Suprapubic skin (tissue), 4 donors: Measurements from ENCODE around the gene SPOCK1. TPM values are rescaled to one million over a fixed set of nuclear protein-coding genes. Genes with fewer than 3 reads are reported as not detected.
A peak's percentile ranks its signal among the peaks of the same experiment; 100 is the strongest.
"Not testable (repeated sequence)": the region's sequence is repeated elsewhere in the genome, so short reads cannot be mapped to it uniquely, and the experiment has no call there.

ENCODE experiments used
- DNase-seq, 2 donors: peaks; one replicate each; pipeline ENCODE4 v3.0.0-alpha.2; 2019; ENCODE audit warnings: low spot score in 2 of 2
- H3K27ac ChIP-seq: fragments of 200-600 bp; sonication (generic); one replicate; pipeline ENCODE4 v1.5.1; 2019
- H3K27me3 ChIP-seq: fragments of 200-600 bp; sonication (generic); one replicate; pipeline ENCODE4 v1.5.1; 2019
- H3K36me3 ChIP-seq: fragments of 200-600 bp; sonication (generic); one replicate; pipeline ENCODE4 v1.5.1; 2019
- H3K4me1 ChIP-seq: fragments of 200-600 bp; sonication (generic); one replicate; pipeline ENCODE4 v1.5.1; 2019
- H3K4me3 ChIP-seq: fragments of 200-600 bp; sonication (generic); one replicate; pipeline ENCODE4 v1.5.1; 2019; ENCODE audit warnings: mild to moderate bottlenecking
- H3K9me3 ChIP-seq: fragments of 200-600 bp; sonication (generic); one replicate; pipeline ENCODE4 v1.5.1; 2019
- EP300 ChIP-seq: sonication (generic); formaldehyde crosslinking; IDR thresholded peaks from one replicate; pipeline ENCODE4 v1.6.1; 2017; ENCODE audit warnings: antibody characterized with exemption
- POLR2A ChIP-seq, 2 donors: fragments of 450-650 bp; IDR thresholded peaks; one replicate each; pipeline ENCODE4 v1.6.1; 2017; ENCODE audit warnings: antibody characterized with exemption in 2 of 2, mild to moderate bottlenecking in 2 of 2, moderate library complexity in 2 of 2
- POLR2AphosphoS5 ChIP-seq, 3 donors: sonication (generic); formaldehyde crosslinking; IDR thresholded peaks; one replicate each; pipeline ENCODE4 v1.6.1; 2017; ENCODE audit warnings: antibody characterized with exemption in 3 of 3
- WGBS: methylation state at CpG from one replicate; pipeline ENCODE4 v1.1.5; 2018; 5-methylcytosine and 5-hydroxymethylcytosine counted together
- total RNA-seq, 4 donors: library from RNA; depleted of rRNA; stranded (reverse); fragments of >200 nt; gene quantifications; one replicate each; pipeline ENCODE4 v1.1.0, GENCODE V29; 2016
- TF ChIP-seq, protein P1 (sequence below), 2 donors: fragments of 200-600 bp in 1 of 2; fragments of 450-650 bp in 1 of 2; sonication (generic) in 1 of 2; IDR thresholded peaks; one replicate each; pipeline ENCODE4 v1.5.1; 2016 to 2019; ENCODE audit warnings: antibody characterized with exemption in 2 of 2, mild to moderate bottlenecking in 1 of 2, moderate library complexity in 1 of 2

Gene SPOCK1
- total RNA-seq, 4 donors from 2014 or later = 3.9 to 11.6 (median 5.4) TPM

DNA sequence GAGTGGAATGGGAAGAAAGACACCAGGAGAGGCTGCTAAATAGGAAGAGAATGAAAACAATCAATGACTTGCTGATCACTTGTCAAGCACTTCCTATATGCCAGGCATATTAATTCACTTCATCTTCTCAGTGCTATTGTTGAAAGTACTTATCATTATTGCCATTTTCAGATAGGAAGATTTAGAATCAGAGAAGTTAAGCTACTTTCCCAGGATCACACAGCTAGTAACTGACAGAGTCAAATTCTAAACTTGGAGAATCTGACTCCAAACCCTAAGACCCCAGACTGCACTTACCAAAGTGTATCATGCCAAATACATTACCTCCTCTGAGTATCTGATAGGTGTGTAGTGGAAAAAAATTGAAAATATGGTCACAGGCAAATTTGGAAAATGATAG lies 236.3 kb downstream of the SPOCK1 start:
- DNase-seq = no peak
- TF ChIP-seq POLR2AphosphoS5 (IDR thresholded peaks at IDR 0.05) (no peak), POLR2A (IDR thresholded peaks at IDR 0.05) (no peak), EP300 (no peak)
- TF ChIP-seq, protein P1, sequence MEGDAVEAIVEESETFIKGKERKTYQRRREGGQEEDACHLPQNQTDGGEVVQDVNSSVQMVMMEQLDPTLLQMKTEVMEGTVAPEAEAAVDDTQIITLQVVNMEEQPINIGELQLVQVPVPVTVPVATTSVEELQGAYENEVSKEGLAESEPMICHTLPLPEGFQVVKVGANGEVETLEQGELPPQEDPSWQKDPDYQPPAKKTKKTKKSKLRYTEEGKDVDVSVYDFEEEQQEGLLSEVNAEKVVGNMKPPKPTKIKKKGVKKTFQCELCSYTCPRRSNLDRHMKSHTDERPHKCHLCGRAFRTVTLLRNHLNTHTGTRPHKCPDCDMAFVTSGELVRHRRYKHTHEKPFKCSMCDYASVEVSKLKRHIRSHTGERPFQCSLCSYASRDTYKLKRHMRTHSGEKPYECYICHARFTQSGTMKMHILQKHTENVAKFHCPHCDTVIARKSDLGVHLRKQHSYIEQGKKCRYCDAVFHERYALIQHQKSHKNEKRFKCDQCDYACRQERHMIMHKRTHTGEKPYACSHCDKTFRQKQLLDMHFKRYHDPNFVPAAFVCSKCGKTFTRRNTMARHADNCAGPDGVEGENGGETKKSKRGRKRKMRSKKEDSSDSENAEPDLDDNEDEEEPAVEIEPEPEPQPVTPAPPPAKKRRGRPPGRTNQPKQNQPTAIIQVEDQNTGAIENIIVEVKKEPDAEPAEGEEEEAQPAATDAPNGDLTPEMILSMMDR (IDR thresholded peaks at IDR 0.05) = no peak
- Histone ChIP-seq H3K9me3 (no peaks in the 10 kb centered on the region), H3K36me3 (no peaks in the 10 kb centered on the region), H3K4me3 (no peak overlapping the region), H3K27me3 (peaks cover 4% of the 10 kb centered on the region), H3K27ac (no peak overlapping the region), H3K4me1 (no peaks in the 10 kb centered on the region)

DNA sequence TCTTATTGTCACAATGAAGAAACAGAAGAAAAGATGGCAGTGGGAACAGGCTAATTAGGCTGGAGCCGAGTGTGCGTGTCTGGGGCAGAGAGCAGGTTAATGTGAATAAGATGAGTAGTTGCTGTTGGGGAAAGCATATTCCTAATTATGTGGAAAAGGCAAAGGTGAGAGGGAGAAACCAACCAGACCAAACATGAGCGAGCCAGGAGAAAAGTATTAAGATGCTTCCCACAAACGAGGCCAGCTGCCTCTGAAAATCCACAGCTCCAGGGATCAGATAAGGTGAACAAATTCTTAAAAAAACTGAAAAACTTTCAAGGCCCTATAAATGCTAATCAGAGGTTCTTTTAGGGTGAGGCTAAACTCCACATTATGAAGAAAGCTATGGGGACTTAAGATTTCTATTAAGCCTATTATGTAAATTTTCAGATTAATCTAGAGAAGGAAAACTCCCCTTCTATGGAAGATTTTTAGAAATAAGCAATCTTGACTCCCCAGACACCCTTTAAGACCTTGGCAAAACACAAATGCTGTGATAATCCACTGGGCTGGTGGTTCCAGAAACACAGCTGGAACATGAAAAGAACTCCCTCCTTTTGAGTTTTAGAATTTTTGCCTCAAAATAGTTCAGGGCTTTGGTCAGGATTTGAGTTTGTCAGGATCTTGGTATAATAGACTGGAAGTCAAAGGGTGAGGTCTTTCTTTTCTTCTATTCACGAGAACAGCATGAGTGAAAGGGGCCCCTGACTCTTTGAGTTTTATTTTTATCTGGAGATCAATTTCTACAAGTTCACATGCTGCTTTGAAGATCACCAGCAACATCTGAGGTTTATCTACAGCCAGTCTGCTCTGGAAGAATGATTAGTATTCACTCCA lies 238.1 kb downstream of the SPOCK1 start:
- 67% methylated on average over 5 of the region's 5 CpGs for WGBS

DNA sequence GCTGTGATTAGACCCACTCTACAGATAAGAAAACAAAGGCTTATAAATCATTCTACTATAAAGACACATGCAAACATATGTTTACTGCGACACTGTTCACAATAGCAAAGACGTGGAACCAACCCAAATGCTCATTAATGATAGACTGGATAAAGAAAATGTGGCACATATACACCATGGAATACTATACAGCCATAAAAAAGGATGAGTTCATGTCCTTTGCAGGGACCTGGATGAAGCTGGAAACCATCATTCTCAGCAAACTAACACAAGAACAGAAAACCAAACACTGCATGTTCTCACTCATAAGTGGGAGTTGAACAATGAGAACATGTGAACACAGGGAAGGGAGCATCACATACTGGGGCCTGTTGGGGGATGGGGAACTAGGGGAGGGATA lies 240.0 kb downstream of the SPOCK1 start:
- not testable (repeated sequence) for H3K4me3 ChIP-seq, H3K27ac ChIP-seq, H3K36me3 ChIP-seq, H3K27me3 ChIP-seq, DNase-seq, H3K9me3 ChIP-seq, H3K4me1 ChIP-seq
- WGBS = 89% methylated on average over 2 of the region's 2 CpGs

More for the DNA sequence above, 238.1 kb downstream of the SPOCK1 start:
- no peak overlapping the region for H3K27ac ChIP-seq
- H3K4me3 ChIP-seq = no peak overlapping the region
- H3K9me3 ChIP-seq = no peaks in the 10 kb centered on the region
- no peaks in the 10 kb centered on the region for H3K4me1 ChIP-seq
- H3K36me3 ChIP-seq = no peaks in the 10 kb centered on the region
- no peak for DNase-seq
- H3K27me3 ChIP-seq = peaks cover 1% of the 10 kb centered on the region
- TF ChIP-seq, protein P1 (IDR thresholded peaks at IDR 0.05) = no peak
- TF ChIP-seq POLR2A (IDR thresholded peaks at IDR 0.05) = no peak
- no peak for TF ChIP-seq EP300
- TF ChIP-seq POLR2AphosphoS5 (IDR thresholded peaks at IDR 0.05) = no peak

DNA sequence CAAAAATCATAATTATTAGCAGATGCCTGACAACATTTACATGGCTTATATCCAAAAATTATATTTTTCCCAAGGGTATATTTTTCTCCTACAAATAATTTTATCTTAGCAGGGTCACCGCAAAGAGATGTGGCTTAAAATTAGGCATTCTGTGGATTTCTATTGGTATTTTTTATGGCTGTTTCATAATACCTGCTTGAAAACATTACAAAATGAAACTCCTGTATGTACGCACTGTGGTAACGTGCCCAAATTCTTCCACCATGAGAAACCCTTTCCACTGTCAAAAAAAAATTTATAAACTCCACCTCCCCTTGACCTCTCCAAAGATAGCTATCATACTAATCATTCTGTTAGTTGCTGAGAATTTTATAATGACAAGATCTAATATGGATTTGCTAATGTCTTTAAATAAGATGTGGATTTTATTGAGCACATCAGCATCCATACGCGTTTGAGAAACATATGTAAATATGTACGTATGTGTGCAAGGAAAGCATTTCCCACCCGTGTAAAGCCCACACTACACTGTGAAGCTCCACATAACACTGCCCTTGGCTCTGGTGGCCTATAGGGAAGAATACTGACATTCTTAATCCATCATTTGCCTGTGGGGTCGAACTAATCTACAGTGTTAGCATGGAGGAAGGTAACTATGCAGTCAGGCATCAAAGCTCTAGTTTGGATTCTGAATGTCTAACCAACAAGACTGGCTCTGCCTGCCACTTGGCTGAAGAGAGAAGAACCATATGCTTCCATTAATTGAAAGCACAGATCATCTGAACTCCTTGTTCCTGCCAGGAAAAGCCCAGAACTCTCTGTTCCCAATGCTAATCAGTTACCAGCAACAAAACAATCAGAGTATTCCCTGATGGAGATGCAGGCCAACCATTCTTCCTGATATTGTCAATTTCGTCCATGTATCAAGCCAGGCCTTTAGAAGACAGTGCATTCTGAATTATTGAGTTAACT lies 244.7 kb downstream of the SPOCK1 start:
- H3K27ac ChIP-seq = peak overlapping the region; percentile 86
- 63% methylated on average over 9 of the region's 9 CpGs for WGBS

DNA sequence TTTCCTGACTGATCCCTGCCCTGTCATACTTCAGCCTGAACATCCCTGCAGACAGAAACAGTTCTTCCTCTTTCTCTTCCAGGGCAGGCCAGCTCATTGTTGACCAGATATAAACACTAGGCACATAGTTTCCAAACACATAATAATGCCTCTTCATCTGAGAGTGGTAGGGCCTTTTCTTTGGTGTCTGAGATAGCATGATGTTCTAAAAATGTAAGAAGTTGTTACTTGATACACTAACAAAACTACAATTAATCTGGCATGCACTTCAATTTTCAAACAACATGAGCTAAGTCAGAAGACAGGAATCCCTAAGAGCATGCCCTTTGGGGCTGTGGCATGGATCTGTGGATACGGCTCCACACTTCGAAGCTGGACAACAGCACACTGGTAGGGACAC lies 246.6 kb downstream of the SPOCK1 start:
- TF ChIP-seq POLR2AphosphoS5 (IDR thresholded peaks at IDR 0.05) (no peak), EP300 (no peak), POLR2A (IDR thresholded peaks at IDR 0.05) (no peak)
- TF ChIP-seq, protein P1 (IDR thresholded peaks at IDR 0.05) = no peak
- DNase-seq = no peak
- no peak overlapping the region for H3K4me3 ChIP-seq
- H3K9me3 ChIP-seq = no peaks in the 10 kb centered on the region
- no peaks in the 10 kb centered on the region for H3K27me3 ChIP-seq
- H3K4me1 ChIP-seq = no peaks in the 10 kb centered on the region
- WGBS = 94% methylated on average over 2 of the region's 2 CpGs
- no peaks in the 10 kb centered on the region for H3K36me3 ChIP-seq
- H3K27ac ChIP-seq = no peak overlapping the region

More for the DNA sequence above, 244.7 kb downstream of the SPOCK1 start:
- no peaks in the 10 kb centered on the region for H3K9me3 ChIP-seq
- no peaks in the 10 kb centered on the region for H3K4me1 ChIP-seq
- no peak overlapping the region for H3K4me3 ChIP-seq
- TF ChIP-seq EP300 = no peak
- peak; percentile 21 to 91 (median 41) for TF ChIP-seq POLR2AphosphoS5 (IDR thresholded peaks at IDR 0.05)
- TF ChIP-seq POLR2A (IDR thresholded peaks at IDR 0.05) = no peak
- DNase-seq = no peak
- no peaks in the 10 kb centered on the region for H3K27me3 ChIP-seq
- no peaks in the 10 kb centered on the region for H3K36me3 ChIP-seq

DNA sequence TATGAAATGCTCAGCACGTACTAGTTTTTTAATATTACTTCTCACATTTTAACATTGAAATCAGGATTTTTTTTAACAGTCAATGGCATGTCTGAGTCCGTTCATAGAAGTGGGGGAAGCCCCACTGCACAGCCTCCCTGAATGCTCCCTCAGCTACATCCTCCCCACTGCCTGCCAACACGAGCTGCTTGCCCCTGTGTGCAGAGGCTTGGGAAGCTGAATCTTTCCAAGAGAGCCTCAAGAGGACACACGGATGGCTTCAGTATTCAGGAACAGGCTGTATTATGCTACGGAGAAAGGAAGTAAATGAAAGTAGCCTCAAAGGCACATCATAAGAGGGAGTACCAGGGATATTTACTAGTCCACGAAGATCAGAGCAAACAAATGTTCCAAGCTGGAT lies 248.7 kb downstream of the SPOCK1 start:
- Histone ChIP-seq H3K4me3 (no peak overlapping the region), H3K36me3 (no peaks in the 10 kb centered on the region), H3K27ac (no peak overlapping the region), H3K27me3 (no peaks in the 10 kb centered on the region), H3K4me1 (no peaks in the 10 kb centered on the region), H3K9me3 (no peaks in the 10 kb centered on the region)
- TF ChIP-seq POLR2A (IDR thresholded peaks at IDR 0.05) = no peak
- no peak for TF ChIP-seq EP300
- TF ChIP-seq, protein P1 (IDR thresholded peaks at IDR 0.05) = no peak
- no peak for TF ChIP-seq POLR2AphosphoS5 (IDR thresholded peaks at IDR 0.05)
- 66% methylated on average over 6 of the region's 6 CpGs for WGBS
- no peak for DNase-seq
